ENCODE results near the gene G3BP1. TPM values are rescaled to one million over a fixed set of nuclear protein-coding genes. Genes with fewer than 3 reads are reported as not detected.

G3BP1 gene
- total and polyA plus RNA-seq, 2 donors, result 48.2 to 144 TPM

GRCh38 chr5:151798674-151799073 lies 26.9 kb downstream of the G3BP1 start:
- DNase-seq (ENCODE audit: low read depth in 6 of 9, low spot score in 9 of 9), result no peak
- Histone ChIP-seq H3K36me3 (ENCODE audit: control insufficient read depth in 2 of 2, insufficient read depth in 2 of 2, low read length in 1 of 2) (peaks cover 53 to 92% of the 10 kb centered on the region in 2 donors), H3K4me1 (ENCODE audit: control insufficient read depth in 2 of 2, insufficient read depth in 2 of 2, low read length in 2 of 2) (no peaks in the 10 kb centered on the region), H3K27me3 (ENCODE audit: control insufficient read depth in 2 of 2, insufficient read depth in 1 of 2, low read length in 1 of 2) (no peaks in the 10 kb centered on the region), H3K27ac (ENCODE audit: low read depth in 1 of 2, low read length in 1 of 2) (no peak overlapping the region), H3K4me3 (ENCODE audit: low read length in 2 of 2) (no peak overlapping the region), H3K9me3 (ENCODE audit: control insufficient read depth in 2 of 2, insufficient read depth in 1 of 2, low read length in 1 of 2) (no peaks in the 10 kb centered on the region)
- WGBS, result over 99% methylated on average over 3 of the region's 3 CpGs

GRCh38 chr5:151799407-151799806 lies 27.7 kb downstream of the G3BP1 start:
- no peak for DNase-seq (ENCODE audit: low read depth in 6 of 9, low spot score in 9 of 9)
- Histone ChIP-seq H3K27me3 (ENCODE audit: control insufficient read depth in 2 of 2, insufficient read depth in 1 of 2, low read length in 1 of 2) (no peaks in the 10 kb centered on the region), H3K27ac (ENCODE audit: low read depth in 1 of 2, low read length in 1 of 2) (no peak overlapping the region), H3K36me3 (ENCODE audit: control insufficient read depth in 2 of 2, insufficient read depth in 2 of 2, low read length in 1 of 2) (peaks cover 52 to 89% of the 10 kb centered on the region in 2 donors), H3K4me3 (ENCODE audit: low read length in 2 of 2) (no peak overlapping the region), H3K4me1 (ENCODE audit: control insufficient read depth in 2 of 2, insufficient read depth in 2 of 2, low read length in 2 of 2) (no peaks in the 10 kb centered on the region), H3K9me3 (ENCODE audit: control insufficient read depth in 2 of 2, insufficient read depth in 1 of 2, low read length in 1 of 2) (no peaks in the 10 kb centered on the region)
- 96% methylated on average over 3 of the region's 3 CpGs for WGBS

GRCh38 chr5:151800532-151800931 lies 28.8 kb downstream of the G3BP1 start:
- Histone ChIP-seq H3K9me3 (ENCODE audit: control insufficient read depth in 2 of 2, insufficient read depth in 1 of 2, low read length in 1 of 2) (no peaks in the 10 kb centered on the region), H3K27ac (ENCODE audit: low read depth in 1 of 2, low read length in 1 of 2) (no peak overlapping the region), H3K36me3 (ENCODE audit: control insufficient read depth in 2 of 2, insufficient read depth in 2 of 2, low read length in 1 of 2) (peaks cover 46 to 87% of the 10 kb centered on the region in 2 donors), H3K27me3 (ENCODE audit: control insufficient read depth in 2 of 2, insufficient read depth in 1 of 2, low read length in 1 of 2) (no peaks in the 10 kb centered on the region), H3K4me3 (ENCODE audit: low read length in 2 of 2) (no peak overlapping the region), H3K4me1 (ENCODE audit: control insufficient read depth in 2 of 2, insufficient read depth in 2 of 2, low read length in 2 of 2) (no peaks in the 10 kb centered on the region)
- WGBS, result 93% methylated on average over 2 of the region's 2 CpGs
- DNase-seq (ENCODE audit: low read depth in 6 of 9, low spot score in 9 of 9), result no peak

- Histone ChIP-seq H3K36me3 (ENCODE audit: control insufficient read depth in 2 of 2, insufficient read depth in 2 of 2, low read length in 1 of 2) (peaks cover 24 to 81% of the 10 kb centered on the region in 2 donors), H3K4me1 (ENCODE audit: control insufficient read depth in 2 of 2, insufficient read depth in 2 of 2, low read length in 2 of 2) (no peaks in the 10 kb centered on the region), H3K27me3 (ENCODE audit: control insufficient read depth in 2 of 2, insufficient read depth in 1 of 2, low read length in 1 of 2) (no peaks in the 10 kb centered on the region), H3K27ac (ENCODE audit: low read depth in 1 of 2, low read length in 1 of 2) (no peak overlapping the region), H3K4me3 (ENCODE audit: low read length in 2 of 2) (no peak overlapping the region), H3K9me3 (ENCODE audit: control insufficient read depth in 2 of 2, insufficient read depth in 1 of 2, low read length in 1 of 2) (no peaks in the 10 kb centered on the region)
- 99% methylated on average over 3 of the region's 3 CpGs for WGBS
- no peak for DNase-seq (ENCODE audit: low read depth in 6 of 9, low spot score in 9 of 9)
These were observed 33.9 kb downstream of the G3BP1 start for GRCh38 chr5:151805414-151806223.

- H3K4me1 ChIP-seq (ENCODE audit: control insufficient read depth in 2 of 2, insufficient read depth in 2 of 2, low read length in 2 of 2), result no peaks in the 10 kb centered on the region
- H3K27ac ChIP-seq (ENCODE audit: low read depth in 1 of 2, low read length in 1 of 2), result no peak overlapping the region
- 98% methylated on average over 4 of the region's 4 CpGs for WGBS
- no peaks in the 10 kb centered on the region for H3K9me3 ChIP-seq (ENCODE audit: control insufficient read depth in 2 of 2, insufficient read depth in 1 of 2, low read length in 1 of 2)
- H3K4me3 ChIP-seq (ENCODE audit: low read length in 2 of 2), result no peak overlapping the region
- H3K27me3 ChIP-seq (ENCODE audit: control insufficient read depth in 2 of 2, insufficient read depth in 1 of 2, low read length in 1 of 2), result no peaks in the 10 kb centered on the region
- no peak for DNase-seq (ENCODE audit: low read depth in 6 of 9, low spot score in 9 of 9)
- H3K36me3 ChIP-seq (ENCODE audit: control insufficient read depth in 2 of 2, insufficient read depth in 2 of 2, low read length in 1 of 2), result peaks cover 19 to 77% of the 10 kb centered on the region in 2 donors
These were observed 36.9 kb downstream of the G3BP1 start for GRCh38 chr5:151808451-151809169.

- no peak for DNase-seq (ENCODE audit: low read depth in 6 of 9, low spot score in 9 of 9)
- H3K27me3 ChIP-seq (ENCODE audit: control insufficient read depth in 2 of 2, insufficient read depth in 1 of 2, low read length in 1 of 2), result no peaks in the 10 kb centered on the region
- 46% methylated on average over 1 of the region's 1 CpG for WGBS
- peaks cover 14 to 70% of the 10 kb centered on the region in 2 donors for H3K36me3 ChIP-seq (ENCODE audit: control insufficient read depth in 2 of 2, insufficient read depth in 2 of 2, low read length in 1 of 2)
- H3K4me1 ChIP-seq (ENCODE audit: control insufficient read depth in 2 of 2, insufficient read depth in 2 of 2, low read length in 2 of 2), result no peaks in the 10 kb centered on the region
- H3K9me3 ChIP-seq (ENCODE audit: control insufficient read depth in 2 of 2, insufficient read depth in 1 of 2, low read length in 1 of 2), result no peaks in the 10 kb centered on the region
- H3K27ac ChIP-seq (ENCODE audit: low read depth in 1 of 2, low read length in 1 of 2), result no peak overlapping the region
- no peak overlapping the region for H3K4me3 ChIP-seq (ENCODE audit: low read length in 2 of 2)
These were observed 38.7 kb downstream of the G3BP1 start for GRCh38 chr5:151810449-151810848.

GRCh38 chr5:151810897-151811296 lies 39.1 kb downstream of the G3BP1 start:
- H3K4me3 ChIP-seq (ENCODE audit: low read length in 2 of 2), result no peak overlapping the region
- 99% methylated on average over 1 of the region's 1 CpG for WGBS
- H3K9me3 ChIP-seq (ENCODE audit: control insufficient read depth in 2 of 2, insufficient read depth in 1 of 2, low read length in 1 of 2), result no peaks in the 10 kb centered on the region
- DNase-seq (ENCODE audit: low read depth in 6 of 9, low spot score in 9 of 9), result no peak
- no peaks in the 10 kb centered on the region for H3K27me3 ChIP-seq (ENCODE audit: control insufficient read depth in 2 of 2, insufficient read depth in 1 of 2, low read length in 1 of 2)
- H3K4me1 ChIP-seq (ENCODE audit: control insufficient read depth in 2 of 2, insufficient read depth in 2 of 2, low read length in 2 of 2), result no peaks in the 10 kb centered on the region
- H3K27ac ChIP-seq (ENCODE audit: low read depth in 1 of 2, low read length in 1 of 2), result no peak overlapping the region
- H3K36me3 ChIP-seq (ENCODE audit: control insufficient read depth in 2 of 2, insufficient read depth in 2 of 2, low read length in 1 of 2), result peaks cover 14 to 66% of the 10 kb centered on the region in 2 donors

GRCh38 chr5:151811593-151812321 lies 40.0 kb downstream of the G3BP1 start:
- WGBS, result 97% methylated on average over 5 of the region's 5 CpGs
- peaks cover 14 to 59% of the 10 kb centered on the region in 2 donors for H3K36me3 ChIP-seq (ENCODE audit: control insufficient read depth in 2 of 2, insufficient read depth in 2 of 2, low read length in 1 of 2)
- no peaks in the 10 kb centered on the region for H3K9me3 ChIP-seq (ENCODE audit: control insufficient read depth in 2 of 2, insufficient read depth in 1 of 2, low read length in 1 of 2)
- no peak for DNase-seq (ENCODE audit: low read depth in 6 of 9, low spot score in 9 of 9)
- no peak overlapping the region for H3K27ac ChIP-seq (ENCODE audit: low read depth in 1 of 2, low read length in 1 of 2)
- no peaks in the 10 kb centered on the region for H3K4me1 ChIP-seq (ENCODE audit: control insufficient read depth in 2 of 2, insufficient read depth in 2 of 2, low read length in 2 of 2)
- H3K4me3 ChIP-seq (ENCODE audit: low read length in 2 of 2), result no peak overlapping the region
- H3K27me3 ChIP-seq (ENCODE audit: control insufficient read depth in 2 of 2, insufficient read depth in 1 of 2, low read length in 1 of 2), result no peaks in the 10 kb centered on the region
